ENCODE results near the gene NOC3L.
"Not testable (repeated sequence)": the region's sequence is repeated elsewhere in the genome, so short reads cannot be mapped to it uniquely, and the experiment has no call there.

DNA sequence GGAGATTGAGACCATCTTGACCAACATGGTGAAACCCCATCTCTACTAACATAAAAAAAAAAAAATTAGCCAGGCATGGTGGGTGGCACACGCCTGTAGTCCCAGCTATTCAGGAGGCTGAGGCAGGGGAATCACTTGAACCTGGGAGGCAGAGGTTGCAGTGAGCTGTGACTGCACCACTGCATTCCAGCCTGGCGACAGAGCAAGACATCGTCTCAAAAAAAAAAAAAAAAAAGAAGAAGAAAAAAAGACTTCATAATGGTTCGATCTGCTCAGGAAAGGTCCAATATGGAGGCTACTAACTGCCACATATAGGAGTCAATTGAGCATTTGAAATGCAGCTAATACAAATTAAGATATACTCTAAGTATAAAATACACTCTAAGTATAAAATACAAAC is 12.2 kb downstream of the NOC3L start:
- TF ChIP-seq, protein P1, sequence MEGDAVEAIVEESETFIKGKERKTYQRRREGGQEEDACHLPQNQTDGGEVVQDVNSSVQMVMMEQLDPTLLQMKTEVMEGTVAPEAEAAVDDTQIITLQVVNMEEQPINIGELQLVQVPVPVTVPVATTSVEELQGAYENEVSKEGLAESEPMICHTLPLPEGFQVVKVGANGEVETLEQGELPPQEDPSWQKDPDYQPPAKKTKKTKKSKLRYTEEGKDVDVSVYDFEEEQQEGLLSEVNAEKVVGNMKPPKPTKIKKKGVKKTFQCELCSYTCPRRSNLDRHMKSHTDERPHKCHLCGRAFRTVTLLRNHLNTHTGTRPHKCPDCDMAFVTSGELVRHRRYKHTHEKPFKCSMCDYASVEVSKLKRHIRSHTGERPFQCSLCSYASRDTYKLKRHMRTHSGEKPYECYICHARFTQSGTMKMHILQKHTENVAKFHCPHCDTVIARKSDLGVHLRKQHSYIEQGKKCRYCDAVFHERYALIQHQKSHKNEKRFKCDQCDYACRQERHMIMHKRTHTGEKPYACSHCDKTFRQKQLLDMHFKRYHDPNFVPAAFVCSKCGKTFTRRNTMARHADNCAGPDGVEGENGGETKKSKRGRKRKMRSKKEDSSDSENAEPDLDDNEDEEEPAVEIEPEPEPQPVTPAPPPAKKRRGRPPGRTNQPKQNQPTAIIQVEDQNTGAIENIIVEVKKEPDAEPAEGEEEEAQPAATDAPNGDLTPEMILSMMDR (IDR thresholded peaks at IDR 0.05) = not testable (repeated sequence)
- not testable (repeated sequence) for TF ChIP-seq POLR2A (IDR thresholded peaks at IDR 0.05)
